ENCODE measurements around the gene PLAGL1. TPM values are rescaled to one million over a fixed set of nuclear protein-coding genes. Genes with fewer than 3 reads are reported as not detected.
"Not testable (repeated sequence)": the region's sequence is repeated elsewhere in the genome, so short reads cannot be mapped to it uniquely, and the experiment has no call there.

The PLAGL1 gene
- total RNA-seq, 1 donor from 2014 or later, result 9.7 TPM

- DNase-seq (ENCODE audit: low read depth), result peak; percentile 57
These were observed 66.0 kb downstream of the PLAGL1 start for GRCh38 chr6:143941852-143942627.

GRCh38 chr6:143940011-143940597, 68.0 kb downstream of the PLAGL1 start:
- peak; percentile 40 for DNase-seq (ENCODE audit: low read depth)

GRCh38 chr6:143939364-143939763, 68.7 kb downstream of the PLAGL1 start:
- DNase-seq (ENCODE audit: low read depth), result no peak

GRCh38 chr6:143937668-143937970, 70.4 kb downstream of the PLAGL1 start:
- no peak for DNase-seq (ENCODE audit: low read depth)

- no peak for DNase-seq (ENCODE audit: low read depth)
These were observed 71.0 kb downstream of the PLAGL1 start for GRCh38 chr6:143936778-143937667.

- DNase-seq (ENCODE audit: low read depth), result no peak
These were observed 71.7 kb downstream of the PLAGL1 start for GRCh38 chr6:143936347-143936746.

GRCh38 chr6:143934867-143935266, 73.2 kb downstream of the PLAGL1 start:
- DNase-seq (ENCODE audit: low read depth), result no peak

- DNase-seq (ENCODE audit: low read depth), result no peak
These were observed 73.7 kb downstream of the PLAGL1 start for GRCh38 chr6:143934331-143934730.

- DNase-seq (ENCODE audit: low read depth), result no peak
These were observed 78.1 kb downstream of the PLAGL1 start for GRCh38 chr6:143929975-143930374.

- no peak for DNase-seq (ENCODE audit: low read depth)
These were observed 79.2 kb downstream of the PLAGL1 start for GRCh38 chr6:143928853-143929252.

GRCh38 chr6:143917026-143917425, 91.0 kb downstream of the PLAGL1 start:
- not testable (repeated sequence) for DNase-seq (ENCODE audit: low read depth)

- no peak for DNase-seq (ENCODE audit: low read depth)
These were observed 95.4 kb downstream of the PLAGL1 start for GRCh38 chr6:143912671-143913070.

GRCh38 chr6:143911028-143911427, 97.0 kb downstream of the PLAGL1 start:
- no peak for DNase-seq (ENCODE audit: low read depth)

GRCh38 chr6:143902827-143903226, 105.2 kb downstream of the PLAGL1 start:
- DNase-seq (ENCODE audit: low read depth), result peak; percentile 3

GRCh38 chr6:143901885-143902750, 105.9 kb downstream of the PLAGL1 start:
- peak; percentile 40 for DNase-seq (ENCODE audit: low read depth)

- DNase-seq (ENCODE audit: low read depth), result no peak
These were observed 107.7 kb downstream of the PLAGL1 start for GRCh38 chr6:143900358-143900757.

GRCh38 chr6:143896126-143896860, 111.8 kb downstream of the PLAGL1 start:
- DNase-seq (ENCODE audit: low read depth), result no peak

- no peak for DNase-seq (ENCODE audit: low read depth)
These were observed 113.4 kb downstream of the PLAGL1 start for GRCh38 chr6:143894655-143895054.

Data from myocyte (in vitro differentiated cells).